GM19455 (cell line): Measurements from ENCODE around the gene SEMA3A.
"Not testable (repeated sequence)": the region's sequence is repeated elsewhere in the genome, so short reads cannot be mapped to it uniquely, and the experiment has no call there.

Source experiments
- ATAC-seq: cut with Tn5 transposase; IDR thresholded peaks from one replicate; pipeline ENCODE4 v1.9.1; 2021; ENCODE audit not compliant: unreplicated experiment

Gene SEMA3A

GRCh38 chr7:84194484-84195271 is at the start of gene SEMA3A:
SEMA3A (minus strand) TSS chr7:84194789; CDS start chr7:84194586, 203 bp downstream.
- ATAC-seq, result no peak

DNA sequence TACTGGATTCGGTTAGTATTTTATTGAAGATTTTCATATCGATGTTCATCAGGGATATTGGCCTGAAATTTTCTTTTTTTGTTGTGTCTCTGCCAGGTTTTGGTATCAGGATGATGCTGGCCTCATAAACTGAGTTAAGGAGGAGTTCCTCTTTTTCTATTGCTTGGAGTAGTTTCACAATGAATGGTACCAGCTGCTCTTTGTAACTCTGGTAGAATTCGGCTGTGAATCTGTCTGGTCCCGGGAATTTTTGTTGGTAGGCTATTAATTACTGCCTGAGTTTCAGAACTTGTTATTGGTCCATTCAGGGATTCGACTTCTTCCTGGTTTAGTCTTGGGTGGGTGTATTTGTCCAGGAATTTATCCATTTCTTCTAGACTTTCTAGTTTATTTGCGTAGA is 48.4 kb upstream of the SEMA3A start:
- ATAC-seq, result not testable (repeated sequence)

DNA sequence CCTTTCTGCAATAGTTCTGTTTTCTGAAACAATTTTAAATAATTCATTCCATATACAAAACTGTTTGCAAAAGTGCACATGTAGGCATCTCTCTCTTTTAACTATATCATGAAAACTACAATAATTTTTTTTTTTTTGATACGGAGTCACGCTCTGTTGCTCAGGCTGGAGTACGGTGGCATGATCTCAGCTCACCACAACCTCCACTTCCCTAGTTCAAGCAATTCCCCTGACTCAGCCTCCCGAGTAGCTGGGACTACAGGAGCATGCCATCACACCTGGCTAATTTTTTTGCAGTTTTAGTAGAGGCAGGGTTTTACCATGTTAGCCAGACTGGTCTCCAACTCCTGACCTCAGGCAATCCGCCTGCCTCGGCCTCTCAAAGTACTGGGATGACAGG is 44.0 kb upstream of the SEMA3A start:
- no peak for ATAC-seq

DNA sequence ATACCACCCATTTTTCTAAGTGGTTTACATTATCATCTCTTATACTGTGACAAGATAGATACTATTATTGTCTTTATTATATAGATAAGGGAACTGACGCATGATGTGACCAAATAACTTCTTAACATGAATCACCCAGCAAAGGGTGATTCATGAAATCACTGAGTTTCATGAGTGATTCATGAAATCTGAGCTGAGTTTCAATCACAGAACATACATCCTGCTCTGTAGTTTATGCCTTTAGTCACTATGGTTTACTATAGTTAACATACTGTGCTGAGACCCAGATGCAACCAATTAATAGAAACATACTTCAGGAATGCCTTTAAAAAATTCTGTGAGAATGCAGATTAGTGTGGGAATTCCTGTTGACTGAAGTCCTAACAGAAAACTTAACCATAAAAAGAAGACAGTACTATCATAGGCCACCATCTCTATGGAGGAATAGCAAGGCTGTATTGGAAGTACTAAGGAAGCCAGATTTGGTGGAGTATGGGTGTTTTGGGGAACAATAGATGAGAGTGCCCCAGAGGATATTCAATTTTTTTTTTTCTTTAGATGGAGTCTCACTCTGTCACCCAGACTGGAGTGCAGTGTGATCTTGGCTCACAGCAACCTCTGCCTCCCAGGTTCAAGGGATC is 43.1 kb upstream of the SEMA3A start:
- ATAC-seq, result no peak

DNA sequence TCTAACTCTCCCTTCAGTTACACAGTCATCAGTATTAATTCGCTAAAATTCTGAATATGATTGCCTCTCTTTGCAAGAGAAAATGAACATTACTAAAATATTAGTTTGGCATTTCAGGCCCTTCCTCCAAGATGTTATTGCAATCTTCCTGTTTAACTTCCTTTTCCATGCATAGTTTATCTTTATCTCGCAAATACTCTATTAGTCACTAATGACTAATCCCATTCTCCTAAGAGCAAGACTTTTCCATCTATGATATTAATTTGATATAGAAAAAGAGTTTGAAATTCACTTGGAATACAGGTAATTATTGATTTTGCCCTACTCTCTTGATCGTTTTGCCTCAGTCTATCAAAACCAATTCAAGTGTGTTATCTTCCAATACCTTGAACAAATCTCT is 41.8 kb upstream of the SEMA3A start:
- ATAC-seq, result no peak

DNA sequence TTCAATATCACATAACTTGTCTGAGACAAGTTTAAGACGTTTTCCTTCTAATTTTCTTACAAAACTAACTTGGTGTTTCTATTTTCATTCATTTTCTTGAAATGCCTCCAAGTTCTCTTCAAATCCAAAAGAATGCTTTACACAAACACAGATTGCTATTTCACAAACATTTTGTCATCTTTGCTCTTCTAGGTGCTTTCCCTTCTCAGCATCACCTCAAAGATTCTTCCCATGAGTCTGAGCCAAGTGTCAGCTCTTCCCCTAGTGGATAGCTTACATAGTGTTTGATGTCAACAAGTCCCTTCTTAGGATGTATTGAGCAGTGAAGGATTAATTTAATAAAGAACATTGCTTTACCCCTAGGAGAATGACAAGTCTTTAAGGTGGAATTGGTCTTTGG is 38.1 kb upstream of the SEMA3A start:
- ATAC-seq, result no peak

- no peak for ATAC-seq
Measured at GRCh38 chr7:84231157-84231556, 36.6 kb upstream of the SEMA3A start.

DNA sequence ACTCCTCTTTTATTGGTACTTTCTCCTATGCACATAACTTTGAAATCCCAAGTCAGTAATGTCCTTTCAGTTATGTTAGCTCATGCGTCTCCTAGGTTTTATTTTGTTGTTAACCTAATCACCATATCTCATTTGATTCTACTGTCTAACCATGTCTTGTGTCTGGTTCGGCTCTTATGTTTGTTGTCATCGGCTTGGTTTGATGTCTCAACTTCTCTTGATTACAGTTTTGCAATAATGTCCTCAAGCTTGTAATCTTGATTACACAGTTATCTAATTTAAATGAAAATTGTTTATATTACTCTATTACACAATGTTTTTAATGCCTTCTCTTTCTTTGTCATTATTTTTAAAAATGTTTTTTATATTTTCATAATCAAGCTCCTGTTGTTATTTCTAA is 35.9 kb upstream of the SEMA3A start:
- ATAC-seq, result no peak

DNA sequence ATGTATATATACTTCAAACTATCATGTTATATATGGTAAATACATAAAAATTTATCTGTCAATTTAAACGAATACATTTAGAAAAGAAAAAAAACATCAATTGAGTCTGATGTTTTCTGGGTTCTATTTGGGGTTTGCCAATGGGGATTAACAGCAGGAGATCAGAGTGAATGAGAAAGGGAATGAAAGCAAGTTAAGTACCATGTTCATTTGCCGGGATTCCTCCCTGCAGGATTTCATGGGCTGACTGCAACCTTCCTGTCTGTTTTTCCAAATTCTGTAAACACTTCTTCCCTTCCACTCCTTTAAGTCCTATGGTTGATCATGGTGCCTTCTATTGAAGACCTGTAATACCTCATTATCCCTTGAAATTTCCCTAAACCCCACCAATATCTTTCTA is 33.9 kb upstream of the SEMA3A start:
- no peak for ATAC-seq

DNA sequence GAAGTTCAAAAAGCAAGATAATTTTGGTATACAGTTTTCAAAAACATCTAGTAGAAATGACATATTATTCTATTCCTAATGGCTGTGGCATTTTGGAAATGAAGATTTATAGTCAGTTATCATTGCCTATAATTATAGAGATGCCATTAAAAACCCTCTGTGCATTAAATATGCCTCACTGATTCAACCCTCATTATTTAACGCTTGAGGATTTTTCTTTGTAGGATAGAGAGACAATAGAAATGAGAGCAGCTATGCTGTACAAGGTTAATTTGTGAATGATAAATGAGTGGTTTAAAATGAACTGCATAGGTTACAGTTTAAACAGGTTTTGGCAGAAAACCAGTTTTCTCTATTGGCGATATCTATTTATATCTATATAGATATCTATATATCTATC is 32.2 kb upstream of the SEMA3A start:
- ATAC-seq, result no peak

DNA sequence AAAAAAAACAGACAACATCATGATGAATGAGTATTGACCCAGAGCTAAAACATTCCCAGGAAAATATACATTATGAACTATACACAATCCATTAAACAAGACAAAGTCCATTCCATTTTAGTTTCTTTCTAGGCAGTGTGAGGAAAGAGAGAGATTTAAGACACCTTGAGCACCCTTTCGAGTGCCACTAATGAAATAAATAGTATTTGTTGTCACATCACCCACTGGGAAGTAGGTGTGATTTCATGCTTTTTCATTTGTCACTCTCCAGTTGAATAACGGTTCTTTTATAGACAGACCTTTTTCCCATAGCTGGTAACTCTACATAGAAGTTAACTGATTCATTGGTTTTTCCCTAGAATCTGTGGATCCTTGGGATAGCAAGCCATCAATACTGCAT is 29.9 kb upstream of the SEMA3A start:
- no peak for ATAC-seq

- ATAC-seq, result no peak
Measured at GRCh38 chr7:84219310-84219709, 24.7 kb upstream of the SEMA3A start.

- ATAC-seq, result no peak
Measured at GRCh38 chr7:84218681-84219080, 24.1 kb upstream of the SEMA3A start.

- ATAC-seq, result no peak
Measured at GRCh38 chr7:84216472-84216871, 21.9 kb upstream of the SEMA3A start.

- ATAC-seq, result not testable (repeated sequence)
Measured at GRCh38 chr7:84214757-84215156, 20.2 kb upstream of the SEMA3A start.

- ATAC-seq, result no peak
Measured at GRCh38 chr7:84210301-84210700, 15.7 kb upstream of the SEMA3A start.

GRCh38 chr7:84209006-84209405 is 14.4 kb upstream of the SEMA3A start:
- ATAC-seq, result no peak

GRCh38 chr7:84207615-84208014 is 13.0 kb upstream of the SEMA3A start:
- ATAC-seq, result no peak

- no peak for ATAC-seq
Measured at GRCh38 chr7:84207025-84207424, 12.4 kb upstream of the SEMA3A start.

DNA sequence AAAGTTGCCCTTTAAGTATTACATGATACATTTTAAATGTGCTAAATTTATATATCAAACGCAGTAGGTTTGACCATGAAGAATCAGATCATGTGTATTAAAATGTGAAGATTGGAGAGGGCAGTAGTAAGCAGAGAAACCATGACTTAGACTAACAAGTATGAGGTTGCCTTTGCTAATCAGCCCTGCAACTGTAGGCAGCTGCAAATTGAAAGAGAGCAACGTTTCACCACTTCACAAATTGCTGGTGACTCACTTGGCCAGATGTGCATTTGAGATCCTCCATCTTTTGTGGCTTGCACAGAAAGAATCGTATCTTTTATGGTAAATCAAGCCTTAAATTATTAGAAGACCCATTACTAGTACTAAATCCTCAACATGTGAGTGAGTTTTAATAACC is 10.1 kb upstream of the SEMA3A start:
- ATAC-seq, result no peak

- no peak for ATAC-seq
Measured at GRCh38 chr7:84202855-84203254, 8.3 kb upstream of the SEMA3A start.

DNA sequence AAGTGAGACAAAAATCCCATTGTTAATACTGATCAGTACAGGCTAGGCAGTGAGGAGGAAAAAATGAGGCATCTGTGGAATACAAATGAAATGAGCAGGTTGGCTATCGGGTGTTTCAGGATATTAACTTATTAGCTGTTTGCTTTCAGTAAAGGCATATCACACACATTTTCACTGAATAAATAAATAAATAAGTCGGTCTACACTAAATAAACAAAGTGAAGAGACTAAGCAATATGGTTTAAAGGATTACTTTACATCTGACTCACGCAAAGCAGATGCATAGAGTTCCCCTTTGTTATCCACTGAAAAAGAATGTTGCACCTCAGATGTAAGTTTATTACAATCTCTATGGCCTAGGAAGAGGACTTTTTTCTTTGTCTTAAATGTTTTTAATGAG is 6.3 kb upstream of the SEMA3A start:
- no peak for ATAC-seq

- no peak for ATAC-seq
Measured at GRCh38 chr7:84199216-84199615, 4.6 kb upstream of the SEMA3A start.
